Sigmoid colon (tissue), 4 donors: ENCODE measurements around the gene ZNF662.

Experiments
- CTCF ChIP-seq, 4 experiments: fragments of 450-650 bp in 3 of 4; fragments of 200-600 bp in 1 of 4; IDR thresholded peaks; one replicate each; pipeline ENCODE4 v1.5.1; 2016 to 2019; ENCODE audit warnings: antibody characterized with exemption in 4 of 4, mild to moderate bottlenecking in 3 of 4, moderate library complexity in 2 of 4
- EP300 ChIP-seq, 4 donors: sonication (generic); formaldehyde crosslinking; IDR thresholded peaks; one replicate each; pipeline ENCODE4 v1.6.1; 2017; ENCODE audit warnings: antibody characterized with exemption in 4 of 4
- POLR2A ChIP-seq, 2 donors: fragments of 450-650 bp; IDR thresholded peaks; one replicate each; pipeline ENCODE4 v1.6.1; 2016; ENCODE audit warnings: antibody characterized with exemption in 2 of 2, mild to moderate bottlenecking in 2 of 2, moderate library complexity in 2 of 2
- POLR2AphosphoS5 ChIP-seq, 4 donors: sonication (generic); formaldehyde crosslinking; IDR thresholded peaks; one replicate each; pipeline ENCODE4 v1.6.1; 2017; ENCODE audit warnings: antibody characterized with exemption in 4 of 4

- TF ChIP-seq CTCF (IDR thresholded peaks at IDR 0.05) (no peak), EP300 (IDR thresholded peaks at IDR 0.05) (no peak), POLR2AphosphoS5 (IDR thresholded peaks at IDR 0.05) (no peak), POLR2A (IDR thresholded peaks at IDR 0.05) (no peak)
Measured at GRCh38 chr3:42892807-42893206, 13.1 kb upstream of the ZNF662 start.
